ENCODE measurements around the gene IQGAP3. TPM values are rescaled to one million over a fixed set of nuclear protein-coding genes. Genes with fewer than 3 reads are reported as not detected.

The IQGAP3 gene
- total and polyA plus RNA-seq, 2 donors (not counting 1 experiment from before 2014, with no cell fraction given) = 2.7 to 16.0 TPM

GRCh38 chr1:156547434-156547833, 24.9 kb downstream of the IQGAP3 start:
- no peak overlapping the region for H2AFZ ChIP-seq (ENCODE audit: low read length)
- no peaks in the 10 kb centered on the region for H3K9me3 ChIP-seq (ENCODE audit: control insufficient read depth, insufficient read depth, low read depth, low read length)
- peaks cover 20% of the 10 kb centered on the region for H3K36me3 ChIP-seq (ENCODE audit: control insufficient read depth, insufficient read depth, low read length)
- no peaks in the 10 kb centered on the region for H3K79me2 ChIP-seq (ENCODE audit: control insufficient read depth, insufficient read depth, low read length)
- no peaks in the 10 kb centered on the region for H3K27me3 ChIP-seq (ENCODE audit: control insufficient read depth, insufficient read depth, low read length)
- TF ChIP-seq EZH2 (IDR thresholded peaks at IDR 0.05; ENCODE audit: low read length, missing control alignments) = no peak
- no peaks in the 10 kb centered on the region for H3K4me1 ChIP-seq (ENCODE audit: control insufficient read depth, extremely low read depth, insufficient read depth, low read length)
- no peaks in the 10 kb centered on the region for H4K20me1 ChIP-seq (ENCODE audit: control insufficient read depth, extremely low read depth, insufficient read depth, low read length)
- no peak overlapping the region for H3K4me3 ChIP-seq (replicated peaks in 1 of 4; ENCODE audit: control extremely low read depth in 1 of 4, insufficient read depth in 1 of 4, low read depth in 3 of 4, low read length in 4 of 4)
- no peak overlapping the region for H3K4me2 ChIP-seq (ENCODE audit: extremely low read depth, insufficient read depth, low read length)
- no peak overlapping the region for H3K27ac ChIP-seq (ENCODE audit: insufficient read depth, low read length)
- DNase-seq (ENCODE audit: low read depth in 2 of 2) = no peak
- no peak overlapping the region for H3K9ac ChIP-seq (ENCODE audit: insufficient read depth, low read length)

GRCh38 chr1:156546267-156546666, 26.1 kb downstream of the IQGAP3 start:
- Histone ChIP-seq H4K20me1 (ENCODE audit: control insufficient read depth, extremely low read depth, insufficient read depth, low read length) (no peaks in the 10 kb centered on the region), H3K4me1 (ENCODE audit: control insufficient read depth, extremely low read depth, insufficient read depth, low read length) (no peaks in the 10 kb centered on the region), H3K4me3 (replicated peaks in 1 of 4; ENCODE audit: control extremely low read depth in 1 of 4, insufficient read depth in 1 of 4, low read depth in 3 of 4, low read length in 4 of 4) (no peak overlapping the region), H3K79me2 (ENCODE audit: control insufficient read depth, insufficient read depth, low read length) (no peaks in the 10 kb centered on the region), H3K4me2 (ENCODE audit: extremely low read depth, insufficient read depth, low read length) (no peak overlapping the region), H3K36me3 (ENCODE audit: control insufficient read depth, insufficient read depth, low read length) (peaks cover 22% of the 10 kb centered on the region), H3K9ac (ENCODE audit: insufficient read depth, low read length) (no peak overlapping the region), H3K9me3 (ENCODE audit: control insufficient read depth, insufficient read depth, low read depth, low read length) (no peaks in the 10 kb centered on the region), H3K27me3 (ENCODE audit: control insufficient read depth, insufficient read depth, low read length) (no peaks in the 10 kb centered on the region), H3K27ac (ENCODE audit: insufficient read depth, low read length) (no peak overlapping the region), H2AFZ (ENCODE audit: low read length) (no peak overlapping the region)
- no peak for TF ChIP-seq EZH2 (IDR thresholded peaks at IDR 0.05; ENCODE audit: low read length, missing control alignments)
- TF ChIP-seq, protein P1, sequence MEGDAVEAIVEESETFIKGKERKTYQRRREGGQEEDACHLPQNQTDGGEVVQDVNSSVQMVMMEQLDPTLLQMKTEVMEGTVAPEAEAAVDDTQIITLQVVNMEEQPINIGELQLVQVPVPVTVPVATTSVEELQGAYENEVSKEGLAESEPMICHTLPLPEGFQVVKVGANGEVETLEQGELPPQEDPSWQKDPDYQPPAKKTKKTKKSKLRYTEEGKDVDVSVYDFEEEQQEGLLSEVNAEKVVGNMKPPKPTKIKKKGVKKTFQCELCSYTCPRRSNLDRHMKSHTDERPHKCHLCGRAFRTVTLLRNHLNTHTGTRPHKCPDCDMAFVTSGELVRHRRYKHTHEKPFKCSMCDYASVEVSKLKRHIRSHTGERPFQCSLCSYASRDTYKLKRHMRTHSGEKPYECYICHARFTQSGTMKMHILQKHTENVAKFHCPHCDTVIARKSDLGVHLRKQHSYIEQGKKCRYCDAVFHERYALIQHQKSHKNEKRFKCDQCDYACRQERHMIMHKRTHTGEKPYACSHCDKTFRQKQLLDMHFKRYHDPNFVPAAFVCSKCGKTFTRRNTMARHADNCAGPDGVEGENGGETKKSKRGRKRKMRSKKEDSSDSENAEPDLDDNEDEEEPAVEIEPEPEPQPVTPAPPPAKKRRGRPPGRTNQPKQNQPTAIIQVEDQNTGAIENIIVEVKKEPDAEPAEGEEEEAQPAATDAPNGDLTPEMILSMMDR (conservative IDR thresholded peaks at IDR 0.05 in 1 of 2, IDR thresholded peaks at IDR 0.05 in 1 of 2; ENCODE audit: low read depth in 1 of 2, low read length in 2 of 2) = no peak
- no peak for DNase-seq (ENCODE audit: low read depth in 2 of 2)

DNA sequence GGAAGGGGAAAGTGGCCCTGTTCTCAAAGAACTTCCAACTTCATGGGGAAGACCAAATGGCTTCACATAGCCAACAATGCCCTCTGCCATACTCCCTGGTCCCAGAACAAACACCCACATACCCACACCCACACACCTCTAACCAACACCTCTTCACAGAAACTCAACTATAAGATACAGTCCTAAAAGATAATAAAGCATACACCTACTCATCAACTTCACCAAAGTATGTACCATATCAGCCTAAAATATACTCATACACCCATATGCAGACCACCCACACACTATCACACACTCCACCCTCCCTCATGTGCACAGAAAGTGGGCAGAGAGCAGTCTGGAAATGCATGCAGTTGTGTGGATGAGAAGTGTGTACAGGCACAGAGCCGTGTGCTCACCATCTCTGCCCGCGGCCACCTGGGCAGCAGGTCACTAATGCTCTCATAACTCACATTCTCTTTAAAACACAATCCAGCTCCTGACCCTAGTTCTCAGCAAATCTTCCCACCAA, 27.7 kb downstream of the IQGAP3 start:
- H3K27me3 ChIP-seq (ENCODE audit: control insufficient read depth, insufficient read depth, low read length) = no peaks in the 10 kb centered on the region

More for the DNA sequence above, 27.7 kb downstream of the IQGAP3 start:
- Histone ChIP-seq H3K4me2 (ENCODE audit: extremely low read depth, insufficient read depth, low read length) (no peak overlapping the region), H3K79me2 (ENCODE audit: control insufficient read depth, insufficient read depth, low read length) (no peaks in the 10 kb centered on the region), H3K4me3 (replicated peaks in 1 of 4; ENCODE audit: control extremely low read depth in 1 of 4, insufficient read depth in 1 of 4, low read depth in 3 of 4, low read length in 4 of 4) (no peak overlapping the region), H3K9ac (ENCODE audit: insufficient read depth, low read length) (no peak overlapping the region), H3K27ac (ENCODE audit: insufficient read depth, low read length) (no peak overlapping the region), H2AFZ (ENCODE audit: low read length) (no peak overlapping the region), H3K9me3 (ENCODE audit: control insufficient read depth, insufficient read depth, low read depth, low read length) (no peaks in the 10 kb centered on the region), H3K36me3 (ENCODE audit: control insufficient read depth, insufficient read depth, low read length) (peaks cover 23% of the 10 kb centered on the region), H3K4me1 (ENCODE audit: control insufficient read depth, extremely low read depth, insufficient read depth, low read length) (no peaks in the 10 kb centered on the region), H4K20me1 (ENCODE audit: control insufficient read depth, extremely low read depth, insufficient read depth, low read length) (no peaks in the 10 kb centered on the region)
- DNase-seq (ENCODE audit: low read depth in 2 of 2) = no peak
- TF ChIP-seq EZH2 (IDR thresholded peaks at IDR 0.05; ENCODE audit: low read length, missing control alignments) = no peak
- TF ChIP-seq, protein P1 (conservative IDR thresholded peaks at IDR 0.05 in 1 of 2, IDR thresholded peaks at IDR 0.05 in 1 of 2; ENCODE audit: low read depth in 1 of 2, low read length in 2 of 2) = no peak
